ENCODE data around the gene FLT1.

The FLT1 gene

GRCh38 chr13:28538932-28539331 lies 44.0 kb upstream of the FLT1 start:
- H3K27ac ChIP-seq = no peak overlapping the region
- TF ChIP-seq CTCF (IDR thresholded peaks at IDR 0.05) (no peak), ZFX (IDR thresholded peaks at IDR 0.05; ENCODE audit: borderline replicate concordance) (no peak)

GRCh38 chr13:28537171-28537570 lies 42.2 kb upstream of the FLT1 start:
- no peak overlapping the region for H3K27ac ChIP-seq
- TF ChIP-seq ZFX (IDR thresholded peaks at IDR 0.05; ENCODE audit: borderline replicate concordance) (no peak), CTCF (IDR thresholded peaks at IDR 0.05) (no peak)

- H3K27ac ChIP-seq = no peak overlapping the region
- TF ChIP-seq ZFX (IDR thresholded peaks at IDR 0.05; ENCODE audit: borderline replicate concordance) (no peak), CTCF (IDR thresholded peaks at IDR 0.05) (no peak)
Observed at GRCh38 chr13:28536371-28536770, 41.4 kb upstream of the FLT1 start.

GRCh38 chr13:28535734-28536133 lies 40.8 kb upstream of the FLT1 start:
- TF ChIP-seq ZFX (IDR thresholded peaks at IDR 0.05; ENCODE audit: borderline replicate concordance) = no peak
- TF ChIP-seq CTCF (IDR thresholded peaks at IDR 0.05) = no peak
- H3K27ac ChIP-seq = no peak overlapping the region

GRCh38 chr13:28534801-28535200 lies 39.9 kb upstream of the FLT1 start:
- TF ChIP-seq ZFX (IDR thresholded peaks at IDR 0.05; ENCODE audit: borderline replicate concordance) (no peak), CTCF (IDR thresholded peaks at IDR 0.05) (no peak)
- H3K27ac ChIP-seq = no peak overlapping the region

- no peak for TF ChIP-seq ZFX (IDR thresholded peaks at IDR 0.05; ENCODE audit: borderline replicate concordance)
- no peak for TF ChIP-seq CTCF (IDR thresholded peaks at IDR 0.05)
- no peak overlapping the region for H3K27ac ChIP-seq
Observed at GRCh38 chr13:28534210-28534609, 39.3 kb upstream of the FLT1 start.

- TF ChIP-seq CTCF (IDR thresholded peaks at IDR 0.05) (no peak), ZFX (IDR thresholded peaks at IDR 0.05; ENCODE audit: borderline replicate concordance) (no peak)
- H3K27ac ChIP-seq = no peak overlapping the region
Observed at GRCh38 chr13:28533441-28534166, 38.7 kb upstream of the FLT1 start.

All from 22Rv1 (cell line).